Measurements from ENCODE around the gene ADIRF.
"Not testable (repeated sequence)": the region's sequence is repeated elsewhere in the genome, so short reads cannot be mapped to it uniquely, and the experiment has no call there.

Gene ADIRF

DNA sequence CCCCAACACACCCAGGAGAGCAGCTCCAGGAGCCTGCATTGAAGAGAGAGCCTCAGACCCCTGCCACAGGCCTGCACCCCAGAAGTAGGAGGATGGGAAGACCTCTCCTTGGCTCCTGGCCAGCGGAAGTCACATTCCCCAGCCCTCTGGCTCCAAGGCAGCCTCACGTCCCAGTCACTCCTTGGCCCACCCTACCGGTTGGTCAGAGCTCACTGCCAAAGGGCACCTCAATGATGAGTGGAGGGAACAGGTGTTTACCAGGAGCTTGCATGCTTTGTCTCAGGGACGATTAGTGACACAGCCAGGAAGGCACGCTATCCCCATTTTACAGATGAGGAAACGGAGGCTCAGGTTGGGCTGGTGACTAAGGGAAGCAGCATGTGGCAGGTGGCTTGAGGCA lies 50.8 kb downstream of the ADIRF start:
- H3K27me3 ChIP-seq (replicated peaks; ENCODE audit: control insufficient read depth, insufficient read depth, low read length); DNase-seq (ENCODE audit: low read depth); H3K4me3 ChIP-seq (ENCODE audit: low read length); H3K9me3 ChIP-seq (ENCODE audit: control insufficient read depth, low read length); H3K9ac ChIP-seq (ENCODE audit: low read length); H3K36me3 ChIP-seq (ENCODE audit: control insufficient read depth, insufficient read depth, low read length, severe bottlenecking); H3K4me1 ChIP-seq (ENCODE audit: control insufficient read depth, insufficient read depth, low read length): not testable (repeated sequence)

DNA sequence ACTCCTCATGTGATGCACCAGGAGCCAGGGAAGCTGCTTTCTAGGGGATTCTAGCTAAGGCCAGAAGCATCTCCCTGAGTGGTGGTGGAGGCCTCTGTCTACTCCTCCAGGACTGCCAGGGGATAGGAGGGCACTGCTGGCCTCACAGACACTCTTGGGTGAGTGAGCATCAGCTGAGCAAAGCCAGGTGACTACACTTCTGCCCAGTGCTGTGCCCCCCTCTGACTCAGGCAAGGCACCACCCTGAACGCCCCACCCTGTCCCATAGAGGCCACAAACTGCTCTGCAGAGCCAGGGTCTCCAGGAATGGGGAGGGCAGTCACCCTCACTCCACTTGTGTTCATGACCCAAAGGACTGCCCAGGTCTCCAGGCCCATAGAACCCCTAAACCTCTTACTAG lies 51.2 kb downstream of the ADIRF start:
- not testable (repeated sequence) for H3K36me3 ChIP-seq (ENCODE audit: control insufficient read depth, insufficient read depth, low read length, severe bottlenecking); H3K4me3 ChIP-seq (ENCODE audit: low read length); DNase-seq (ENCODE audit: low read depth); H3K27me3 ChIP-seq (replicated peaks; ENCODE audit: control insufficient read depth, insufficient read depth, low read length); H3K4me1 ChIP-seq (ENCODE audit: control insufficient read depth, insufficient read depth, low read length); H3K9ac ChIP-seq (ENCODE audit: low read length); H3K9me3 ChIP-seq (ENCODE audit: control insufficient read depth, low read length)

- not testable (repeated sequence) for H3K9me3 ChIP-seq (ENCODE audit: control insufficient read depth, low read length); H3K36me3 ChIP-seq (ENCODE audit: control insufficient read depth, insufficient read depth, low read length, severe bottlenecking); H3K9ac ChIP-seq (ENCODE audit: low read length); H3K4me3 ChIP-seq (ENCODE audit: low read length); H3K4me1 ChIP-seq (ENCODE audit: control insufficient read depth, insufficient read depth, low read length); DNase-seq (ENCODE audit: low read depth); H3K27me3 ChIP-seq (replicated peaks; ENCODE audit: control insufficient read depth, insufficient read depth, low read length)
These were observed 51.8 kb downstream of the ADIRF start, which contains the start of gene FAM25A for GRCh38 chr10:87020056-87020455. FAM25A (plus strand) TSS chr10:87020294; CDS start chr10:87020325, 31 bp downstream.

Measured in adipocyte (in vitro differentiated cells).